BLaER1 (cell line): ENCODE results near the gene DLST.
A peak's percentile ranks its signal among the peaks of the same experiment; 100 is the strongest.

ENCODE experiments used
- H3K27ac ChIP-seq: shearing (Covaris generic); formaldehyde crosslinking; 2 replicates; pipeline ENCODE4 v1.8.1; 2022
- H3K27me3 ChIP-seq: shearing (Covaris generic); formaldehyde crosslinking; 2 replicates; pipeline ENCODE4 v1.8.1; 2022
- H3K36me3 ChIP-seq: shearing (Covaris generic); formaldehyde crosslinking; 2 replicates; pipeline ENCODE4 v1.8.1; 2022
- H3K4me1 ChIP-seq: shearing (Covaris generic); formaldehyde crosslinking; 2 replicates; pipeline ENCODE4 v1.8.1; 2022
- H3K4me2 ChIP-seq: shearing (Covaris generic); formaldehyde crosslinking; 2 replicates; pipeline ENCODE4 v1.8.1; 2022
- H3K4me3 ChIP-seq: shearing (Covaris generic); formaldehyde crosslinking; 2 replicates; pipeline ENCODE4 v1.8.1; 2022
- H3K9ac ChIP-seq: shearing (Covaris generic); formaldehyde crosslinking; 2 replicates; pipeline ENCODE4 v1.8.1; 2022
- H3K9me3 ChIP-seq: shearing (Covaris generic); formaldehyde crosslinking; 2 replicates; pipeline ENCODE4 v1.8.1; 2022
- H4K20me1 ChIP-seq: shearing (Covaris generic); formaldehyde crosslinking; 2 replicates; pipeline ENCODE4 v1.8.1; 2022
- Cebpa-rat ChIP-seq: shearing (Covaris generic); IDR thresholded peaks from 2 replicates; pipeline ENCODE4 v1.8.1; 2022

The DLST gene

DNA sequence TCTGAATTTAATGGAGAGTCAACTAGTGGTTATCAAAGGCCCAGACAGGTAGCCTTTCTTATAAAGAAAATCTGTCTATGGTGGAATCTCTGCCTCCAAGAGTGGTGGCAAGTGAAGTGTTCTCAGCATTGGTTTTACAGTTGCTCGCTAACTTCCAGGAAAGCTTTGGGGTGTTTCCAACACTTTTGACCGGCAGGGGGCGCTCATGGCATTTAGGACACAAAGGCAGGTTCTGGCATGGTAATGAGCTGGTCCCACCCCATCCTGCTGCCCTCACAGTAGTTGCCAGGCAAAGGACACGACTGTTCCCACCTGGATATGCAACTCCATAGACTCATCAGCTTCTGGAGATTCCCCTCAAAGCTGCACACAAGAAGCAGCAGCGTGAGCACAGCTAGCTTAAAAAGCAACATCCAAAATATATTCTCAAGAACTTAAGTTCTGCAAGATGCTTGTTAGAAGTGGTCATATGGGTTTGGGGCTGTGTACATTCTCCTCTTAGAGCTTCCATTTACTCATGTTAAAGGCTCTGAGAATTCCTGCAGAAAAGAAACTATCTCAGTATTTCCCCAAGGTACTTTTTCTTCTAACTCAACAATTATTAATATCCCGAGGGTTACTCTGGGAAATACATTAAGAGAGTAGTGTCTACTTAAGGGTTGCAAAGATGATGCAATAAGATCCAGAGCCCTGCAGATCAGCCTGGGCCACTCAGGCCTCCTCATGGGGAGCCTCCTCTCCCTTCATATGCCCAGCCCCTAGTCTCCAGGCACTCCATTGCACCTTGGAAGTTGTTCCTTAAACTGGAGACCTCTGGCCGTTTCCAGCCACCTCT is 20.6 kb upstream of the DLST start:
- Histone ChIP-seq H3K9ac (no peak overlapping the region), H3K9me3 (no peaks in the 10 kb centered on the region), H3K4me2 (no peak overlapping the region), H3K4me3 (no peak overlapping the region), H3K27me3 (no peaks in the 10 kb centered on the region), H3K4me1 (peaks cover 2% of the 10 kb centered on the region; the same call in 1 of the 2 replicates), H3K27ac (no peak overlapping the region), H4K20me1 (no peaks in the 10 kb centered on the region), H3K36me3 (no peaks in the 10 kb centered on the region)
- no peak for TF ChIP-seq Cebpa-rat

- H3K9ac ChIP-seq = no peak overlapping the region
- H3K36me3 ChIP-seq = no peaks in the 10 kb centered on the region
- no peak for TF ChIP-seq Cebpa-rat
Observed at GRCh38 chr14:74861734-74862090, 20.0 kb upstream of the DLST start.

GRCh38 chr14:74863274-74863673 is 18.4 kb upstream of the DLST start:
- no peak overlapping the region for H3K9ac ChIP-seq
- H3K9me3 ChIP-seq = no peaks in the 10 kb centered on the region
- H3K36me3 ChIP-seq = no peaks in the 10 kb centered on the region
- H3K27me3 ChIP-seq = no peaks in the 10 kb centered on the region
- no peak overlapping the region for H3K4me3 ChIP-seq
- peaks cover 13% of the 10 kb centered on the region for H3K4me1 ChIP-seq
- H4K20me1 ChIP-seq = no peaks in the 10 kb centered on the region
- TF ChIP-seq Cebpa-rat = no peak
- no peak overlapping the region for H3K27ac ChIP-seq
- no peak overlapping the region for H3K4me2 ChIP-seq

More at GRCh38 chr14:74861734-74862090, 20.0 kb upstream of the DLST start:
- no peak overlapping the region for H3K4me2 ChIP-seq
- H3K27me3 ChIP-seq = no peaks in the 10 kb centered on the region
- H3K4me3 ChIP-seq = no peak overlapping the region
- no peak overlapping the region for H3K27ac ChIP-seq
- H3K9me3 ChIP-seq = no peaks in the 10 kb centered on the region
- H3K4me1 ChIP-seq = no peaks in the 10 kb centered on the region
- no peaks in the 10 kb centered on the region for H4K20me1 ChIP-seq

DNA sequence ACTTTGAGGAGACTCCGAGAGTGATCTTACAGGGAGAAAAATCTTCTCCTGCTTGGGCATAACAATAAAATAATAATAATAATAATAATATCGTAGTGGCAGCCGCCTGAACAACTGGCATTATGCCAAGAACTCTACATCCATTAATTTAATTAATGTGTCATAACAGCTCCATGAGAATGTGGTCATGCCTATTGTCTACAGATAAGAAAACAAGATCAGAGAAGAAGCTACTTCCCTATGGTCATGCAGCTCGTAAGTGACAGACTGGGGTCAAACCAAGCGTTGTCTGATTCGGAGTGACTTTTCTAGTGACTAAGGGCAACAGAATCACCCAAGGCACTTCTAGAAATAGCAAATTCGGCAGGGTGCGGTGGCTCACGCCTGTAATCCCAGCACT is 17.5 kb upstream of the DLST start:
- H3K9me3 ChIP-seq = no peaks in the 10 kb centered on the region
- H3K4me2 ChIP-seq = no peak overlapping the region
- no peak overlapping the region for H3K27ac ChIP-seq
- no peak overlapping the region for H3K9ac ChIP-seq
- no peaks in the 10 kb centered on the region for H3K27me3 ChIP-seq
- H3K36me3 ChIP-seq = no peaks in the 10 kb centered on the region
- H3K4me1 ChIP-seq = peaks cover 13% of the 10 kb centered on the region
- H3K4me3 ChIP-seq = no peak overlapping the region
- TF ChIP-seq Cebpa-rat = no peak
- H4K20me1 ChIP-seq = no peaks in the 10 kb centered on the region

DNA sequence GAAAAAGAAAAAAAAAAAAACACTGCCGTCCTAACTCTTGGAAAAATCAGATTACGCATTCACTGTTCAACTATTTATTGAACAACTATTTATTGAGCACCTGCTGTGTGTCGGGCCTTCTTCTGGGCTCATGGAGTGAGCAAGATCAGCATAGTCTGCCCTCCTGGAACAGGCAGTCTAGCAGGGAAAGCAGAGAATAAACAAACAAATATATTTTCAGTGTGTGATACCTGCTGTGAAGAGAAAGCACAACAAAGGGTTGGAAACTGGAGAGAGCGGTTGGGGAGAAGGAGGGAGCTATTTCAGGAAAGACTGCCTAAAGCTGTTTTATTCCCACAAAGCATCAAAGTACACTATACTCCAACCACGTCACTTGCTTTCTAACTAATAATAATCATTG is 16.6 kb upstream of the DLST start:
- no peak overlapping the region for H3K4me2 ChIP-seq
- no peak overlapping the region for H3K9ac ChIP-seq
- H4K20me1 ChIP-seq = no peaks in the 10 kb centered on the region
- no peaks in the 10 kb centered on the region for H3K9me3 ChIP-seq
- H3K36me3 ChIP-seq = no peaks in the 10 kb centered on the region
- peaks cover 13% of the 10 kb centered on the region for H3K4me1 ChIP-seq
- no peak overlapping the region for H3K4me3 ChIP-seq
- H3K27ac ChIP-seq = no peak overlapping the region
- H3K27me3 ChIP-seq = no peaks in the 10 kb centered on the region
- TF ChIP-seq Cebpa-rat = no peak

GRCh38 chr14:74866708-74867389 is 14.9 kb upstream of the DLST start:
- Histone ChIP-seq H3K9ac (no peak overlapping the region), H3K4me3 (no peak overlapping the region), H3K9me3 (no peaks in the 10 kb centered on the region), H3K27me3 (no peaks in the 10 kb centered on the region), H3K36me3 (no peaks in the 10 kb centered on the region), H3K27ac (no peak overlapping the region), H3K4me1 (peaks cover 13% of the 10 kb centered on the region), H4K20me1 (no peaks in the 10 kb centered on the region), H3K4me2 (no peak overlapping the region)
- no peak for TF ChIP-seq Cebpa-rat

DNA sequence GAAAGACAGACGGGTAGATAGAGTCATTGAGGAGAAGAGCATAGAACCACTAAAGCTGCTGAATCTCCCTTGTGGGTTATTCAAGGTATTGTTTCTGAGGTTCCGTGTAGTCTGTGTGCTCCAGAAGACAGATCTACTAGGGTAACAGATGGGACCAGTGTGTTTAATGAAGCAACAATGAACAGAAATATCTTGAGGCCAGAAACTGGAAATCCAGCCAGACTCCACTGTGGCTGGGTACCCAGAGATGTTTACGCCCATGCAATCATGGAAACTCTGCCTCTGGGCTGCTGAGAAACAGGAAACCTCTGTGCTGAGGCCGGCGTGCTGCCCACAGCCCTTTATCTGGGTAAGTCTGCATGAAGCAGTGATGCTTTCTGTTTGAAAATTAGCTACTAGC is 14.0 kb upstream of the DLST start:
- Histone ChIP-seq H3K9me3 (no peaks in the 10 kb centered on the region), H3K9ac (no peak overlapping the region; the same call in 1 of the 2 replicates), H4K20me1 (no peaks in the 10 kb centered on the region), H3K4me2 (peak overlapping the region; percentile 56), H3K27me3 (no peaks in the 10 kb centered on the region), H3K36me3 (no peaks in the 10 kb centered on the region), H3K4me1 (peaks cover 13% of the 10 kb centered on the region), H3K4me3 (no peak overlapping the region), H3K27ac (no peak overlapping the region)
- TF ChIP-seq Cebpa-rat = no peak

DNA sequence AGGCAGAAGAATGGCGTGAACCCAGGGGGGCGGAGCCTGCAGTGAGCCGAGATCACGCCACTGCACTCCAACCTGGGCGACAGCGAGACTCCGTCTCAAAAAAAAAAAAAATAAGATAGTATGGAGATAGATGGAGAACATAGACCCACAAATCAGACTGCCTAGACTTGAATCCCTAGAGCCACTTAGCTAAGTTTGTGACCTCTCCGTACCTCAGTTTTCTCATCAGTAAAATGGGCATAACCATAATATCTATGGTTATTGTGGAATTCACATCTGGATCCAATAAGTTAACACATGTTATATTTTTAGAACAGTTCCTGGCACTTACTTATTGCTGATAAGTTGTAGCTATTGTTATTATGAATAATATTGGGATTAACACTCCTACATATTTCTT is 13.0 kb upstream of the DLST start:
- Histone ChIP-seq H4K20me1 (no peaks in the 10 kb centered on the region), H3K9ac (no peak overlapping the region), H3K27me3 (no peaks in the 10 kb centered on the region), H3K9me3 (no peaks in the 10 kb centered on the region), H3K36me3 (no peaks in the 10 kb centered on the region), H3K4me3 (no peak overlapping the region), H3K27ac (no peak overlapping the region), H3K4me1 (peaks cover 13% of the 10 kb centered on the region), H3K4me2 (no peak overlapping the region)
- no peak for TF ChIP-seq Cebpa-rat

DNA sequence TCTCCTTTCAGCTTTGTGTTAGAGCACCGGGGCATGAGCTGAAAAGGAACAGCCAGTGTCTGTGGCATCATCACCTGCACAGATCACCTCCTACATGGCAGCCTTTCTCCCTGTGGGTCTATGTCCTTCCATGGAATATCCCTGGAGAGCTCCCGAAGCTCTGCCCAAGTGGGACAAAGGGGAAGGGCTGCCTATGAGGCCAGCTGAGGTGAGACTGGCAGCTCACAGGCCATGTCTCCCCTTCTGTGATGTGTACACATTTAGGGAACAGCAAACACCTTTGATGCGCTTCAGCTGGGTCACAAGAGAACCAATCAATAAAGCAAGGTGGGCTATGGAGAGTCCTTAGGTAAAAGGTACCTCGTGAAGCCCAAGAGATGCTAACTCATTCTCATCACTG is 9.9 kb upstream of the DLST start:
- Histone ChIP-seq H3K4me3 (no peak overlapping the region), H3K9me3 (no peaks in the 10 kb centered on the region), H3K27me3 (no peaks in the 10 kb centered on the region), H4K20me1 (no peaks in the 10 kb centered on the region), H3K4me2 (no peak overlapping the region), H3K9ac (no peak overlapping the region), H3K27ac (no peak overlapping the region), H3K36me3 (no peaks in the 10 kb centered on the region), H3K4me1 (peaks cover 31% of the 10 kb centered on the region)
- TF ChIP-seq Cebpa-rat = no peak

DNA sequence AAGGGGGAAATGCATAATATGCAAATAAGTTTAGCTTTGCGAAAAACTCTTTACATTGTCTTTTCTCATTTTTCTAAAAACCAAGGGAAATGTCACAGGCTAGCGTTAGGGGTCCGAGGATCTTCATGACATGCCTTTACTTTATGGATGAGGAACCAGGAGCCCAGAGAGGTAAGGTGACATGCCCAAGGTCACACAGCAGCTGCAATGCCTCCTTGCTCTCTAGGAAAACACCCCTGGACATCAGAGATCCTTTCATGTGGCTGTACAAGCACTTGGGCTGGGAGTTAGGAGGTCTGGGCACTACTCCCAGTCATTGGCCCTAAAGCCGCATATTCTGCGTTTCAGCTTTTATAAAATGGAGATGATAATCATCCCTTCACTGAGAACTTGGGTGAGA is 6.5 kb upstream of the DLST start:
- Histone ChIP-seq H3K27me3 (no peaks in the 10 kb centered on the region), H3K4me2 (peak overlapping the region; percentile 91), H3K36me3 (no peaks in the 10 kb centered on the region), H4K20me1 (no peaks in the 10 kb centered on the region), H3K9me3 (no peaks in the 10 kb centered on the region), H3K9ac (no peak overlapping the region), H3K27ac (0 out of 2 replicates have a peak overlapping the region, but pooled peaks have one; percentile 66), H3K4me3 (no peak overlapping the region), H3K4me1 (peaks cover 28% of the 10 kb centered on the region)
- TF ChIP-seq Cebpa-rat = no peak
